ENCODE data around the gene FREM1.

Gene FREM1

GRCh38 chr9:14702200-14702720 lies 208.0 kb downstream of the FREM1 start:
- no peak for TF ChIP-seq CTCF (IDR thresholded peaks at IDR 0.05; ENCODE audit: low read depth, low read length, missing control alignments)
- Histone ChIP-seq H3K4me3 (ENCODE audit: low read depth, low read length) (no peak overlapping the region), H3K27ac (no peak overlapping the region), H3K36me3 (replicated peaks) (no peaks in the 10 kb centered on the region), H3K27me3 (replicated peaks) (no peaks in the 10 kb centered on the region)
- in situ Hi-C loops (cut with HindIII; ENCODE audit: low pct_ligation_motif_present, low sequenced_read_pairs), result no loop called here
- DNase-seq, result no peak

GRCh38 chr9:14693251-14693861 lies 216.9 kb downstream of the FREM1 start, which contains the start of gene ZDHHC21:
Gene ZDHHC21, minus strand, starts transcription at chr9:14693432. Its CDS starts 19,092 bp downstream, at chr9:14674340.
- Histone ChIP-seq H3K36me3 (replicated peaks) (peaks cover 5% of the 10 kb centered on the region), H3K4me3 (ENCODE audit: low read depth, low read length) (peak within 1 kb of the TSS; percentile 78), H3K27me3 (replicated peaks) (no peaks in the 10 kb centered on the region), H3K27ac (no peak within 1 kb of the TSS)
- TF ChIP-seq CTCF (IDR thresholded peaks at IDR 0.05; ENCODE audit: low read depth, low read length, missing control alignments), result no peak
- in situ Hi-C loops (cut with HindIII; ENCODE audit: low pct_ligation_motif_present, low sequenced_read_pairs), result no loop called here
- peak; percentile 20 for DNase-seq

DNA sequence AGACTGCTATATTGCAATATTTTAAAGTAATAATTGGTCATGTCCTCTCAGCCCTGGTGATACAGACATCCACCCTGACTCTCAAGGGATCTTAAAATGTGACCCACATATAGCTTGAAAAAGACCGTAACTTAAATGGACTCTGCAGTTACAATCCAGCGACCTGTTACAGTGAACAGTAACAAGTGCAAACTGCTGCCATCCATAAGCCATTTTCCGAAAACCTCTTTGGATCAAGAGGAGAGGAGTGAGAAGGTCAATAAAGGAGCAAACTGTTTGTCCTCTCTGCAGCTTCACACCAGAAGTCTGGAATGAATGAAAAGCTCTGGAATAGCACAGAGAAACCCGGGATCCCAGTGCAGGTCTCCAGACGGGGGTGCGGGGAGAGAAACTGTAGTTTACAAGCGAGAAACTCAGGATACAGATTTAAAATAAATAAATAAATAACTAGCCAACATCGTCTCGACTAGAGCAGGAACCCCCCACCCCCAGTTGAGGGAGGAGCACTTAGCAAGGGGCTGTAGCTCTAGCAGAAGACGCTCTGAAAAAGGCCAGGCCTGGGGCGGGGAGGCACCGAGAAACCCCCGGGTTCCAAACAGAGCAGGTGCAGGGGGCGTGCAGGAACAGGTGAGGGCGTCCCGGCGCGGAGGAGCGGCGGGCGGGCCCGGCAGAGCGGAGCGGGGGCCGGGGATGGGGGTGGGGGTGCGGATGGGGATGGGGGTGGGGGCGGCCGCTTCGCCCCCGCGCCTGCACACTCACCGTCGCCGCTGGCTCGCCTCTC lies 217.6 kb downstream of the FREM1 start:
- Histone ChIP-seq H3K27me3 (replicated peaks) (no peaks in the 10 kb centered on the region), H3K27ac (no peak overlapping the region), H3K4me3 (ENCODE audit: low read depth, low read length) (peak overlapping the region; percentile 78), H3K36me3 (replicated peaks) (peaks cover 7% of the 10 kb centered on the region)
- no peak for DNase-seq
- TF ChIP-seq CTCF (IDR thresholded peaks at IDR 0.05; ENCODE audit: low read depth, low read length, missing control alignments), result no peak
- in situ Hi-C loops (cut with HindIII; ENCODE audit: low pct_ligation_motif_present, low sequenced_read_pairs), result no loop called here

DNA sequence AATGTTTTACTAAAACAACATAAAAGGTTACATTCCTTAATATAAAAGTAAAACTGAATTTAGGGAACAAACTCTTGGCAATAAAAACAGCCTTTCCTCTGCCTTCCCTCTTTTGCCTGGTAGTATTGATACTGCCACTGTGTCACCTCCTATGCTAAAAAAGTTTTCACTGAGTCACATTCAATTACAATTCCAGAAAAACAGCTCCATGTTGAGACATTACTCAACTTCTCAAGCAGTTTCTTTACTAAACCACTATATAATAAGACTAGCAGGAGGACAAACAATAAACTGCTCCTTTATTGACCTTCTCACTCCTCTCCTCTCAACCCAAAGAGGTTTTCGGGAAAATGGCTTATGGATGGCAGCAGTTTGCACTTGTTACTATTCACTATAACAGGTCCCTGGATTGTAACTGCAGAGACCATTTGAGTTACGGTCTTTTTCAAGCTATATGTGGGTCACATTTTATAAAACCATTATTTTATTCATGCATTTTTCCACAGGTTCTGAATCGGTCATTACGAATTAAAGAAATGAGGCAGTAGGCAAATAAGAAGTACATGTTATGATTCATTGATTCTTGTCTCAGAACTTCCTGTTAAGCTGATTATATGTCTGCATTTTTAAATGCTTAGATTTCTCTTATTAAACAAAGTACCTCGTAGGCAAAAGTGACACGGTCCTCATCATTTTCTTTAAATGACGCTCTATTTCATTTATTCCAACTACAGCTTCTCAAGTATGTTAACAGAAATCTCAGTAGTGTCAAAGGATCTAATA lies 219.1 kb downstream of the FREM1 start:
- no peak overlapping the region for H3K4me3 ChIP-seq (ENCODE audit: low read depth, low read length)
- TF ChIP-seq CTCF (IDR thresholded peaks at IDR 0.05; ENCODE audit: low read depth, low read length, missing control alignments), result no peak

DNA sequence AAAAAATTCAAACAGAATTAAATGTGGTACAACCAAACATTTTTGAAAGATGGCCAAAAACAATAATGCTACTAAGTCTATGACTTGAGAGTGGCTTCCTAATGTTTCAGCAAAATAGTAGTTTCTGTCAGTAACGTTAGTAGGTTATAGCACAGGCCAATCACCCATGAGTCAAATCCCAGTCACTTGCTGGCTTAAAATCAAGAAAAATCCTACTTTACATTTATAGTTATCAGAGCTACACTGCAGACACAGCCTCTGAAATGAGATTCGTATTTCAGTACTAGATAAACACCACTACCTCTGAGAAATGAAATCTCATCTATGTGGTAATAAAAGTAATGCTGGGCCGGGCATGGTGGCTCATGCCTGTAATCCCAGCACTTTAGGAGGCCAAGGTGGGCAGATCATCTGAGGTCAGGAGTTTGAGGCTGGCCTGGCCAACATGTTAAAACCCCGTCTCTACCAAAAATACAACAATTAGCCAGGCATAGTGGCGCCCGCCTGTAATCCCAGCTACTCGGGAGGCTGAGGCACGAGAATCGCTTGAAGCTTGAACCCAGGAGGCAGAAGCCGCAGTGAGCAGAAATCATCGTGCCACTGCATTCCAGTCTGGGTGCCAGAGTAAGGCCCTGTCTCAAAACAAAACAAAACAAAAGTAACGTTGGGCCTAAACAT lies 223.0 kb downstream of the FREM1 start:
- Histone ChIP-seq H3K27ac (peak overlapping the region; percentile 60), H3K36me3 (replicated peaks) (peaks cover 7% of the 10 kb centered on the region), H3K27me3 (replicated peaks) (no peaks in the 10 kb centered on the region), H3K4me3 (ENCODE audit: low read depth, low read length) (no peak overlapping the region)
- in situ Hi-C loops (cut with HindIII; ENCODE audit: low pct_ligation_motif_present, low sequenced_read_pairs), result no loop called here
- peak; percentile 87 for DNase-seq
- TF ChIP-seq CTCF (IDR thresholded peaks at IDR 0.05; ENCODE audit: low read depth, low read length, missing control alignments), result no peak

More for the DNA sequence above, 219.1 kb downstream of the FREM1 start:
- DNase-seq, result no peak
- H3K27ac ChIP-seq, result no peak overlapping the region
- H3K36me3 ChIP-seq (replicated peaks), result peaks cover 7% of the 10 kb centered on the region
- in situ Hi-C loops (cut with HindIII; ENCODE audit: low pct_ligation_motif_present, low sequenced_read_pairs), result no loop called here
- H3K27me3 ChIP-seq (replicated peaks), result no peaks in the 10 kb centered on the region

Data from brain microvascular endothelial cell (primary cell).